Ovary (tissue), 9 donors: ENCODE measurements around the gene LRRTM4. TPM values are rescaled to one million over a fixed set of nuclear protein-coding genes. Genes with fewer than 3 reads are reported as not detected.

Experiments
- DNase-seq, 5 donors: peaks; one replicate each; pipeline ENCODE4 v3.0.0-alpha.2; 2019 to 2020
- H3K27ac ChIP-seq, 2 donors: fragments of 200-600 bp; one replicate each; pipeline versions ENCODE4 v1.5.1 to v1.8.0; 2019 to 2022
- H3K27me3 ChIP-seq: fragments of 200-600 bp; one replicate; pipeline ENCODE4 v1.8.0; 2022
- H3K36me3 ChIP-seq: fragments of 200-600 bp; sonication (generic); one replicate; pipeline ENCODE4 v1.5.1; 2019
- H3K4me1 ChIP-seq: one replicate; pipeline ENCODE4 v1.8.1; 2013; ENCODE audit warnings: mild to moderate bottlenecking, moderate library complexity; ENCODE audit not compliant: insufficient read depth
- H3K4me3 ChIP-seq: fragments of 200-600 bp; sonication (generic); one replicate; pipeline ENCODE4 v1.5.1; 2017
- H3K9me3 ChIP-seq, 2 donors: fragments of 200-600 bp in 1 of 2; sonication (generic) in 1 of 2; one replicate each; pipeline versions ENCODE4 v1.5.1 to v1.8.1; 2013 to 2019; ENCODE audit warnings: mild to moderate bottlenecking in 1 of 2, moderate library complexity in 1 of 2
- EP300 ChIP-seq: sonication (generic); formaldehyde crosslinking; IDR thresholded peaks from one replicate; pipeline ENCODE4 v1.6.1; 2017; ENCODE audit warnings: antibody characterized with exemption
- POLR2A ChIP-seq: fragments of 450-650 bp; IDR thresholded peaks from one replicate; pipeline ENCODE4 v1.6.1; 2017; ENCODE audit warnings: antibody characterized with exemption, mild to moderate bottlenecking, moderate library complexity
- WGBS, 3 donors: extraction: QIAGEN DNeasy Blood & Tissue Kit in 1 of 3; methylation state at CpG; one replicate each; pipeline versions ENCODE4 v1.1.5 to v1.1.7; 2013 to 2017; 5-methylcytosine and 5-hydroxymethylcytosine counted together
- intact Hi-C, 4 donors: fragments of 100-400 bp; cut with DNase I; formaldehyde crosslinking; loops; one replicate each; pipeline versions ENCODE4 v1.11.0 to v1.15.1; 2022 to 2023
- polyA plus RNA-seq, 2 donors: library from polyadenylated mRNA; stranded (reverse); fragments of 200-250 nt in 1 of 2; fragments of 350-450 nt in 1 of 2; fragmentation: Illumina TruSeq in 1 of 2; extraction: RNeasy Lipid Tissue Mini Kit (QIAGEN cat#74804) in 1 of 2; gene quantifications; one replicate each; pipeline ENCODE4 v1.2.3, GENCODE V29; 2013 to 2014
- total RNA-seq, 7 donors: library from RNA; depleted of rRNA in 2 of 7; stranded (reverse); fragments of >200 nt in 2 of 7; fragmentation: NEBNext Ultra II Directional in 3 of 7; extraction: Animal tissue kit (Norgen Biotek cat#: 25700) in 3 of 7; gene quantifications; one replicate each; pipeline versions ENCODE4 v1.1.0 to v1.2.4, GENCODE V29; 2016 to 2023
- TF ChIP-seq, protein P1 (sequence below), 3 donors: fragments of 450-650 bp in 2 of 3; fragments of 200-600 bp in 1 of 3; IDR thresholded peaks; one replicate each; pipeline versions ENCODE4 v1.5.1 to v1.8.0; 2016 to 2022; ENCODE audit warnings: antibody characterized with exemption in 3 of 3, mild to moderate bottlenecking in 1 of 3
- donor health status: DM: no; HTN: no; CAD: no; lungs with moderate emphysema.
- donor health status: DM: no; HTN: no; CAD: no.
- donor health status: Bipolar disorder and iron deficiency.
- donor health status: DM: yes; HTN: yes; CAD: no.
- donor health status: DM: no; HTN: no; CAD: no.
- donor health status: DM: yes; HTN: yes; CAD: no.

Gene LRRTM4
- total and polyA plus RNA-seq, 9 donors = 0.01 to 2.2 (median 0.71) TPM; not detected in 2

DNA sequence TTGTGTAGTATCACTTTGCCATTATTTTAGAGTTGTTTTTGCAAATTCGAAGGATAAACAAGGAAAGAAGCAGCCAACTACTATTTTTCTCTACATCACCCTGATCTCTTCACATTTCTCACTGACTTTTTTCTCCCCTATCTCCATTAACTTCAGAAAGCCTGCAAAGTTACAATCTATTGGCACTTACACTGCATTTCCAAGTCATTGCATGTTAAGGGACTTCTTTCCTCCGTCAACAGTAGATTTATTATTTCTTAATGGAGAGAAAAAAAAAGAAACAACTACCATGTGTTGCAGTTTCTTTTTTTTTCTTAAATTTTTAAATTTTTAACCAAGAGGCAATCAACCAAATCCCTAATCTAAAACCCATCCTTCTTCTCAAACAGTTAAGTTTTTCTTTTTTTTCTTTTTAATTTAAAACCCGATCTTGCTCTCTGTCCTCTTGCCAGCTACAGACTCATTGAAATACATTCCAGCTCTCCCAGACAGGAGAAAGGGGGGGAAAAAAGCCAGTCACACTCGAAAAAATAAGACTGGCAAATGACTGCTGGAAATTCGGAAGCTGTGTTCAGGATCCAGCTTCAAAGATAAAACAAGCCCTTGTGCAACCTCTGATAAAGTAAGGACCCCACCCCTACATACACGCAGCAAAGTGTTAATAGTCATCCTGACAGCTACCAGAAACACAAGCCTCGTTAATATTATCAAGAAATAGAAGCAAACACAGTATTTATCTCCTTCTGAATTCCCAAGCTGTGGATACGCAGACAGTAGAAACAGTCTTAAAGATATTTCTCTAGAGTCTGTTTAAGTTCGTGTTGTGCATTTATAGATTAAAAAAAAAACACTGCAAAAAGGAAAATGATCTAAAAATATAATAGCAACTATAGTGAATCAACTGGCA is 1.3 kb downstream of the LRRTM4 start:
- TF ChIP-seq POLR2A = no peak
- TF ChIP-seq, protein P1, sequence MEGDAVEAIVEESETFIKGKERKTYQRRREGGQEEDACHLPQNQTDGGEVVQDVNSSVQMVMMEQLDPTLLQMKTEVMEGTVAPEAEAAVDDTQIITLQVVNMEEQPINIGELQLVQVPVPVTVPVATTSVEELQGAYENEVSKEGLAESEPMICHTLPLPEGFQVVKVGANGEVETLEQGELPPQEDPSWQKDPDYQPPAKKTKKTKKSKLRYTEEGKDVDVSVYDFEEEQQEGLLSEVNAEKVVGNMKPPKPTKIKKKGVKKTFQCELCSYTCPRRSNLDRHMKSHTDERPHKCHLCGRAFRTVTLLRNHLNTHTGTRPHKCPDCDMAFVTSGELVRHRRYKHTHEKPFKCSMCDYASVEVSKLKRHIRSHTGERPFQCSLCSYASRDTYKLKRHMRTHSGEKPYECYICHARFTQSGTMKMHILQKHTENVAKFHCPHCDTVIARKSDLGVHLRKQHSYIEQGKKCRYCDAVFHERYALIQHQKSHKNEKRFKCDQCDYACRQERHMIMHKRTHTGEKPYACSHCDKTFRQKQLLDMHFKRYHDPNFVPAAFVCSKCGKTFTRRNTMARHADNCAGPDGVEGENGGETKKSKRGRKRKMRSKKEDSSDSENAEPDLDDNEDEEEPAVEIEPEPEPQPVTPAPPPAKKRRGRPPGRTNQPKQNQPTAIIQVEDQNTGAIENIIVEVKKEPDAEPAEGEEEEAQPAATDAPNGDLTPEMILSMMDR (IDR thresholded peaks at IDR 0.05) = no peak
- no peak for TF ChIP-seq EP300
- no peak overlapping the region for H3K4me3 ChIP-seq
- no peak for DNase-seq
- WGBS, 3 donors = 1 to 3% (median 1%) methylated on average over 9 of the region's 9 CpGs
- no peaks in the 10 kb centered on the region for H3K9me3 ChIP-seq
- no peaks in the 10 kb centered on the region for H3K36me3 ChIP-seq
- no peak overlapping the region for H3K27ac ChIP-seq
- intact Hi-C loops = no loop called here
- no peaks in the 10 kb centered on the region for H3K4me1 ChIP-seq
- no peaks in the 10 kb centered on the region for H3K27me3 ChIP-seq

DNA sequence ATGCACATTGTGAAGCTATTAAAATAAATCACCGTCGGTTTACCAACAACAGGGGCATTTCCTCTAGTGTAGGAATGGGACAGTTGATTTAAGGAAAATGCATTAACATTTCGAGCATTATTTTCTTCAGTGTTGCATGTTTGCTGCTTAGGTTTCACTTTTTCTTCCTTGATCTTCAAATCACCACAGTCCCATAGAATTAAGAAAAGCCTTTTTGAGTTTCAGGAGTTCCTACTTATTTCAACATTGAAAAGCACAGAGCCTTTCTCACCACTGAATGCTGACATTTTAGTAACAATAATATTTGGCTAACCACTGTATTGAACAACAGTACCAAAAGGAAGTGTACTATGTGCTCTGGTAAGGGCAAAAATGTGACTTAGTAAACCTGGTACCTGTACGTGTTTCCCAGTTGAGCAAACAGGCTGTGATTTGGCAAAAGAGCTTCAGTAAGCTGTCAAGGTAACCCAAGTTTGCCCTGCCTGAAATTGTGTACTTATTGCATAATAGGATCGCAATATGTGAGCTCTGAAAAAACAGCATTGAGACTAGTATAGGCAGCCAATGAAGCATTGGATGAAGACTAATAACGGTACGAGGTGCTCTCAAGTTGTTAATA is 2.2 kb downstream of the LRRTM4 start:
- H3K9me3 ChIP-seq = no peaks in the 10 kb centered on the region
- H3K4me3 ChIP-seq = no peak overlapping the region
- TF ChIP-seq POLR2A (no peak), EP300 (no peak)
- TF ChIP-seq, protein P1 (IDR thresholded peaks at IDR 0.05) = no peak
- H3K27me3 ChIP-seq = no peaks in the 10 kb centered on the region
- no peaks in the 10 kb centered on the region for H3K4me1 ChIP-seq
- H3K36me3 ChIP-seq = no peaks in the 10 kb centered on the region
- WGBS, 3 donors = 46 to 52% (median 51%) methylated on average over 7 of the region's 7 CpGs
- no peak for DNase-seq
- intact Hi-C loops = no loop called here
- H3K27ac ChIP-seq = no peak overlapping the region

DNA sequence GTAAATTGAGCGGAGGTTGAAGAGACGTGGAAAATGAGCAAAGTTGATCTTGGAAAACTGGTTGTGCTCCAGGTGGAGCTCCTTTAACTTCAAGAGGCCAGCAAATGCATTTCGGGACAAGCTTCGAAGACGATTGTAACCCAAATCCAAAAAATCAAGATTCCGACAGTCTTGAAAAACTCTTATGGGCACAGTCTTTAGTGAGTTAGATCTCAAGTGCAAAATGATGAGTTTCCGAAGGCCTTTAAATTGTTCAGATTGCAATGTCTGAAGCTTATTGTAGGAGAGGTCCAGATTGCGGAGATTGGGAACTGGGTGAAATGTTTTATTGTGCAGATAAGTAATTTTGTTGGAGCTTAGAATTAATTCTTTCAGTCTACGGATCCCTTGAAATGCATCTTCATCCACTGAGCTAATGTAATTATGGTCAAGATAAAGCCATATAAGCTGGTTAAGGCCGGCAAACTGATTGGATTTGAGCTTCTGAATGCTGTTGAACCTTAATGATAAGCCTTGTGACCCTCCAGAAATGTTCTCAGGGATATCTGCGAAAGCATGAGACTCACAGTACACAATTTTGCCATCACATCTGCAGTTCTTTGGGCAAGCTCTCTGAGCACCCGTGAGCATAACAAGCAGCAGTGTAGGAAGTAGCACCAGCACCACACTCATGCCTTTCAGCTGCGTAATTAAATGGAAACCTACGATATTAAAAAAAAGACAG is 2.9 kb downstream of the LRRTM4 start:
- Histone ChIP-seq H3K4me1 (no peaks in the 10 kb centered on the region), H3K36me3 (no peaks in the 10 kb centered on the region), H3K27ac (no peak overlapping the region), H3K27me3 (no peaks in the 10 kb centered on the region), H3K4me3 (no peak overlapping the region), H3K9me3 (no peaks in the 10 kb centered on the region)
- TF ChIP-seq EP300 (no peak), POLR2A (no peak)
- TF ChIP-seq, protein P1 (IDR thresholded peaks at IDR 0.05) = no peak
- WGBS, 3 donors = 89 to 94% (median 91%) methylated on average over 14 of the region's 14 CpGs
- DNase-seq = no peak
- intact Hi-C loops = no loop called here

DNA sequence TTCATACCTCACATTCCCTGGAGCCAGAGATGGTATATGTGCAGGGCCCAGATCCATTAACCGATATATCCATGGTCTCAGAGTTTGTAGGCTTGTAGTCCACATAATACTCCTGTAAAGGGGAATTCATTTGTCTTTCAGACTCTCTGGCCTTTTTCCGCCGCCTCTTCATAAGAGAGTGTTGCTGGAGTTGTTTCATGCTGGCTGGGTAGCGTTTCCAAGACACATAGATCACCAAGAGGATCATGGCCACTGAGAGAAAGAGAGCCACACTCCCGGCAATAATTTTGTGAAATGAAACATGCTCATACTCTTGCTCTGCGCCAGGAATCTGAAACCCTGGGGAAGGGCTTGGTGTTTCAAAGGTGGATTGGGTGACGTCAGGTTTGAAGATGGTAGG is 3.9 kb downstream of the LRRTM4 start:
- H3K27me3 ChIP-seq = no peaks in the 10 kb centered on the region
- no peak overlapping the region for H3K27ac ChIP-seq
- intact Hi-C loops = no loop called here
- TF ChIP-seq, protein P1 (IDR thresholded peaks at IDR 0.05) = no peak
- TF ChIP-seq EP300 = no peak
- no peak for TF ChIP-seq POLR2A
- no peak for DNase-seq
- H3K9me3 ChIP-seq = no peaks in the 10 kb centered on the region
- H3K4me1 ChIP-seq = no peaks in the 10 kb centered on the region
- 79 to 93% (median 87%) methylated on average over 7 of the region's 7 CpGs for WGBS, 3 donors
- H3K4me3 ChIP-seq = no peak overlapping the region
- H3K36me3 ChIP-seq = no peaks in the 10 kb centered on the region
